Right cardiac atrium (tissue), 5 donors: ENCODE data around the gene SLC25A28. TPM values are rescaled to one million over a fixed set of nuclear protein-coding genes. Genes with fewer than 3 reads are reported as not detected.
"Not testable (repeated sequence)": the region's sequence is repeated elsewhere in the genome, so short reads cannot be mapped to it uniquely, and the experiment has no call there.

Experiments
- ATAC-seq, 2 donors: fragments of 200-7000 bp; cut with Tn5 transposase; one replicate each; pipeline versions ENCODE4 v1.8.0 to v1.9.1; 2020; ENCODE audit warnings: moderate library complexity in 2 of 2, mild to moderate bottlenecking in 1 of 2
- DNase-seq, 3 donors: peaks; one replicate each; pipeline ENCODE4 v3.0.0-alpha.2; 2020
- H3K27ac ChIP-seq: one replicate; pipeline ENCODE4 v1.5.1; 2013; ENCODE audit warnings: mild to moderate bottlenecking, low read length, control low read depth, moderate library complexity
- H3K27me3 ChIP-seq: one replicate; pipeline ENCODE4 v1.6.1; 2013; ENCODE audit not compliant: control insufficient read depth, insufficient read depth
- H3K4me1 ChIP-seq: one replicate; pipeline ENCODE4 v1.6.1; 2013; ENCODE audit warnings: low read length; ENCODE audit not compliant: control insufficient read depth, insufficient read depth
- H3K4me3 ChIP-seq: one replicate; pipeline ENCODE4 v1.5.1; 2013; ENCODE audit warnings: low read length, control low read depth
- H3K9me3 ChIP-seq: one replicate; pipeline ENCODE4 v1.6.1; 2013; ENCODE audit warnings: low read length; ENCODE audit not compliant: control insufficient read depth
- WGBS: extraction: QIAGEN DNeasy Blood & Tissue Kit; methylation state at CpG from one replicate; pipeline ENCODE4 v1.1.7; 2013; 5-methylcytosine and 5-hydroxymethylcytosine counted together
- intact Hi-C, 4 donors: fragments of 100-400 bp; cut with DNase I; formaldehyde crosslinking; loops; one replicate each; pipeline versions ENCODE4 v1.11.0 to v1.14.0; 2022 to 2023
- polyA plus RNA-seq: library from polyadenylated mRNA; stranded (reverse); fragments of 200-250 nt; gene quantifications from one replicate; pipeline ENCODE4 v1.2.3, GENCODE V29; 2013
- total RNA-seq, 4 donors: library from RNA; stranded (reverse); fragmentation: NEBNext Ultra II Directional; extraction: Animal tissue kit (Norgen Biotek cat#: 25700); gene quantifications; one replicate each; pipeline ENCODE4 v1.2.1, GENCODE V29; 2021
- donor health status: healthy with polysubstance abuse.
- donor health status: DM: no; HTN: yes; CAD: no.
- donor health status: DM: no; HTN: no; CAD: no.
- donor health status: DM: no; HTN: yes; CAD: no; lungs with severe emphysema.
- donor health status: DM: yes; HTN: yes; CAD: no.

Gene SLC25A28
- total and polyA plus RNA-seq, 5 donors = 39.7 to 56.5 (median 50.6) TPM

DNA sequence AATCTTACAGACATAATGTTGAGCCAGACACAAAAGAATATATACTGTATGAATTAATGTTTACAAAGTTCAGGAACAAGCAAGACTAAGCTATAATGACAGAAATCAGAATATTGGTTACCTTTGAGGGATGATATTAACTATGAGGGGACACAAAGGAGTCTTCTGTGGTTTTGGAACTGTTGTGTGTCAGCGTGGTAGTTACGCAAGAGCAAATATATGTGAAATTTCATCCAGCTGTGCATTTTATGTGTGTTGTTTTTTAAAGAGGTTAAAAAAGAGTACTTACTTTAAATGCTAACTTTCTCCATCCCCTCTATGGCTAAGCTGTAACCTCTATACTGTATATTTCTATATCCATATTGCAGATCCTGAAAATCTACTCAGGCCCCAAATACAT is 14.9 kb downstream of the SLC25A28 start:
- H3K9me3 ChIP-seq = no peaks in the 10 kb centered on the region
- intact Hi-C loops = no loop called here
- ATAC-seq = no peak
- H3K4me3 ChIP-seq = no peak overlapping the region
- WGBS = 45% methylated on average over 2 of the region's 2 CpGs
- H3K27me3 ChIP-seq = no peaks in the 10 kb centered on the region
- H3K4me1 ChIP-seq = no peaks in the 10 kb centered on the region
- H3K27ac ChIP-seq = no peak overlapping the region
- no peak for DNase-seq

DNA sequence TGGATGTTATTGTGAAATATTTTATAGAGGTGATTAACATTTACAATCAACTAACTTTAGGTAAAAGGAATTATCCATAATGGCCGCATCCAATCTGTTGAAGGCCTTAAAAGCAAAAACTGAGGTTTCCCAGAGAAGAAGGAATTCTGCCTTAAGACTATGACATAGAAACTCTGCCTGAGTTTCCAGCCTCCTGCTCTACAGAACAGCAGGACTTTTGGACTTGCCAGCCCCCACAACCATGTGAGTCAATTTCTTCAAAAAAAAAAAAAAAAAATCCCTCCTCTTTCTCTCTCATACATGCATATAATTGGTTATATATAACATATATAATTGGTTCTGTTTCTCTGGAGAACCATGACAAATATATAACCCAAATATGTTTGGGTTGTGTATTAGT is 15.4 kb downstream of the SLC25A28 start:
- DNase-seq (no peak), ATAC-seq (no peak)
- H3K27ac ChIP-seq = no peak overlapping the region
- no peak overlapping the region for H3K4me3 ChIP-seq
- H3K9me3 ChIP-seq = no peaks in the 10 kb centered on the region
- 65% methylated on average over 1 of the region's 1 CpG for WGBS
- intact Hi-C loops = no loop called here
- H3K27me3 ChIP-seq = no peaks in the 10 kb centered on the region
- H3K4me1 ChIP-seq = no peaks in the 10 kb centered on the region

DNA sequence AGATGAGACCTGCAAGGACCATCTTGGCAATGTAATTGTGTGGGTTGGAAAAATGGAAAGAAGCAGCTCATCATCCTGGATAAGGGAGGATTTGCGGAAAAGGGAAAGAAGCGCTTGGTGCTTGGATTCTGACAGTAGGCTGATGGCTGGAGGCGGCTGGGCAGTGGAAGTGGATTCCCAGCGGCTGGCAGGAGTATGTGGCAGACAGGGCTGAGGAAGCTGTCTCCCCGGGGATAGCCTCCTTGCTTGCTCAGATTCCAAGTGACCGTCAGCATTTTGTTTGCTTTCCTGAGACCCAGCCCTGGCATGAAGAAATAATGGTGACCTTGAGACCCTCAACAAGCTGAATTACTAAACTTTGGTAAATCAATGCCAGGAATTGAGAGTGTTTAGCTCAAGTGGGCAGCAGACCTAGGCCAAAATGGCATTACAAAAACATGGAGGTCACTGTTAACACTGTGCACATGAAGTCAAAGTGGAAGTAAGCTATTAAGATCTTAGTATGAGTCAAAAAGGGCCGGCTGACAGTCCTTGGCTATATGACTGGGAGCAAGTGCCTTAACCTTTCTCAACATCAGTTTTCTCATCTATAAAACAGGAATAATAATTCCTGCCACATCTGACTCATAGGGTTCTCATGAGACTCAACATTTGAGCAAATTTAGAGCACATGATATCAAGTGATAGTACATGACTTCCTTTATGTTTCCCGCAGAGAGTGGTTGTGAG is 21.3 kb downstream of the SLC25A28 start:
- ATAC-seq (no peak), DNase-seq (no peak)
- intact Hi-C loops = no loop called here
- H3K9me3 ChIP-seq = no peaks in the 10 kb centered on the region
- H3K4me3 ChIP-seq = no peak overlapping the region
- H3K27me3 ChIP-seq = no peaks in the 10 kb centered on the region
- no peaks in the 10 kb centered on the region for H3K4me1 ChIP-seq
- WGBS = 65% methylated on average over 8 of the region's 8 CpGs
- H3K27ac ChIP-seq = no peak overlapping the region

DNA sequence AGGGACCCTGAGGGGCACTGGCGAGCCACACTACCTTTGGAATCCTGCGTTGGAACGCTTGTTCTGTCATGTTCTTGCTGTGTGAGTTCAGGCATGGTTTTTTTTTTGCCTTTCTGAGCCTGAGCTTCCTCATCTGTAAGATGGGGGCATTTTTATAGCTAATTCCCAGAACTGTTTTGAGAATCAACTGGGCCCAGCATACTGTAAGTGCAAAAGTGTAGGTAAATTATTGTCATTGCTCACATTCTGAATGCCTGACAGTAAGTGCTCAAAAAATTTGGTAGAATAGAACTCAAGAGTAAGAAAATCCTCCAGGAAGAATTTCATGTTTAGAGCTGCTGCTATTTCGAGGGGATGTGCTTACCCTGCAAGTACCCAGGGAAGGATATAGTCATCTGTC is 22.2 kb downstream of the SLC25A28 start:
- H3K4me3 ChIP-seq = no peak overlapping the region
- ATAC-seq (no peak), DNase-seq (no peak)
- no peaks in the 10 kb centered on the region for H3K4me1 ChIP-seq
- no peak overlapping the region for H3K27ac ChIP-seq
- H3K9me3 ChIP-seq = no peaks in the 10 kb centered on the region
- no peaks in the 10 kb centered on the region for H3K27me3 ChIP-seq
- WGBS = 64% methylated on average over 4 of the region's 4 CpGs
- intact Hi-C loops = no loop called here

DNA sequence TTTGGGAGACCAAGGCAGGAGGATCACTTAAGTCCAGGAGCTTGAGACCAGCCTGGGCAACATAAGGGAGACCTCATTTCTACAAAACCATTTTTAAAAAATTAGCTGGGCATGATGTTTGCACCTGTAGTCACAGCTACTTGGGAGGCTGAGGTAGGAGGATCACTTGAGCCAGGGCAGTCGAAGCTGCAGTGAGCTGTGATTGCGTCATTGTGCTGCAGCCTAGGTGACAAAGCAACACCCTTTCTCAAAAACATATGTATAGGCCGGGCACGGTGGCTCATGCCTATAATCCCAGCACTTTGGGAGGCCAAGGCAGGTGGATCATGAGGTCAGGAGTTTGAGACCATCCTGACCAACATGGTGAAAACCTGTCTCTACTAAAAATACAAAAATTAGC is 23.5 kb downstream of the SLC25A28 start:
- H3K9me3 ChIP-seq, intact Hi-C loops, ATAC-seq, H3K27me3 ChIP-seq, H3K4me1 ChIP-seq, H3K4me3 ChIP-seq, DNase-seq, H3K27ac ChIP-seq: not testable (repeated sequence)
- 76% methylated on average over 4 of the region's 4 CpGs for WGBS

DNA sequence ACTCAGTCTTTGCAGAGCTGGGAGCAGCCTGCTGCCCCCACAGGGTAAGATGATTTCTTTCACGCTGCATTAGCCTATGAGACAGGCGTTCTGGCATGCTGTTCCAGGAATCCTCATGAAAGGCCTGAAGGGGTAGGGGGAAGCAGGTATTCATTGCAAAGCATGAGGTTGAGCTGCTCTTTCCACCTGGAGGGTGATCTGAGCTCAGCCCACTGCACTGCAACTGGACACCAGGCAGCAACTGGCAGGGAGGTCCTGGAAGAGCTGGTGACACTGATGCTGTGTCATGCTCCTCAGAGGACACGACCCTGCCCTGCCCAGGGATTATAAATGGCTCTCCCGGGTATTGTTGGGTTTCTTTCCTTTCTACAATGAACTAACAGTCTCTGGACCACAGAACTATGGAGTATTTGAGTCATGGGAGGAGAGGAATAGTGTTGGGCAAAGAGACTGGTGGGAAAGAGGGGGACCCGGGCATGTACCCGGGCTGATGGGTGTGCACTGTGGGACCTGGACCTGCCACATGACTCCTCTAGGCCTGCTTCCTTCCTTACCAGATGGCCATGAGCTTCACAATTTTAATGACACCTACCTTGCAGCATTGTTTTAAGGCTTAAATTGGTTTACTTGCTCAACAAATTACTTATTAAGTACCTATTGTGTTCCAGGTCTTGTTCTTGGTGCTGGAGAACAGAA is 24.3 kb downstream of the SLC25A28 start:
- DNase-seq (no peak), ATAC-seq (peak in 1 of 2 donors; percentile 19)
- H3K4me1 ChIP-seq = no peaks in the 10 kb centered on the region
- H3K4me3 ChIP-seq = no peak overlapping the region
- no peaks in the 10 kb centered on the region for H3K9me3 ChIP-seq
- H3K27ac ChIP-seq = no peak overlapping the region
- WGBS = 59% methylated on average over 6 of the region's 6 CpGs
- H3K27me3 ChIP-seq = no peaks in the 10 kb centered on the region
- intact Hi-C loops = no loop called here

DNA sequence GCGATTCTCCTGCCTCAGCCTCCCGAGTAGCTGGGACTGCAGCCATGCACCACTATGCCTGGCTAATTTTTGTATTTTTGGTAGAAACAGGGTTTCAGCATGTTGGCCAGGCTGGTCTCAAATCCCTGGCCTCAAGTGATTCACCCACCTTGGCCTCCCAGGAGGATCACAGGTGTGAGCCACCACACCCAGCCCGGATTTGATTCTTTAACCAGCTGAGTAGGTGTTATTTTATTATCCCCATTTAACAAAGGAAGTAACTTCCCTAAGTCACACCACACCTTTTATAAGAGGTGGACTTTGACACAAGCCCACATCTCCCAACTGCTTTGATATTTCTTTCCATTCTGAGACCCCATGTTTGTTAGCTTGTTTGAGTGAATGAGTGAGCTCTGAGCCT is 25.0 kb downstream of the SLC25A28 start:
- intact Hi-C loops = no loop called here
- Histone ChIP-seq H3K4me1 (no peaks in the 10 kb centered on the region), H3K27me3 (no peaks in the 10 kb centered on the region), H3K9me3 (no peaks in the 10 kb centered on the region), H3K27ac (no peak overlapping the region), H3K4me3 (no peak overlapping the region)
- 76% methylated on average over 3 of the region's 3 CpGs for WGBS
- no peak for ATAC-seq
- DNase-seq = no peak

DNA sequence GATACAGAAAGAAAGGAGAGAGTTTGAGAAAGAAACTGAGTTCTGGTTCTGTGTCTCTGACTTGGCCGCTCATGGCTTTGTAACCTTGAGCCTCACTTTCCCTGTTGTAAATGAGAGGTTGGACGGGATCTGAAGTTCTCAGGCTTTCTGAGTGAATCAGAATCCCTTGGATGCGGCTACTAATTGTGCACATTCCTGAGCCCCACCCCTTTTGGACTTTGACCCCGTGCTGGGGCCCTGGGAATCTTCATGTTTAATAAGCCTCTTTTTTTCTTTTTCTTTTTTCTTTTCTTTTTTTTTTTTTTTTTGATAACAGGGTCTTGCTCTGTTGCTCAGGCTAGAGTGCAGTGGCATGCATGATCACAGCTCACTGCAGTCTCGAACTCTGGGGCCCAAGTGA is 26.9 kb downstream of the SLC25A28 start:
- DNase-seq (no peak), ATAC-seq (no peak)
- Histone ChIP-seq H3K4me1 (no peaks in the 10 kb centered on the region), H3K27me3 (no peaks in the 10 kb centered on the region), H3K4me3 (no peak overlapping the region), H3K27ac (no peak overlapping the region), H3K9me3 (no peaks in the 10 kb centered on the region)
- 66% methylated on average over 5 of the region's 5 CpGs for WGBS
- intact Hi-C loops = no loop called here

DNA sequence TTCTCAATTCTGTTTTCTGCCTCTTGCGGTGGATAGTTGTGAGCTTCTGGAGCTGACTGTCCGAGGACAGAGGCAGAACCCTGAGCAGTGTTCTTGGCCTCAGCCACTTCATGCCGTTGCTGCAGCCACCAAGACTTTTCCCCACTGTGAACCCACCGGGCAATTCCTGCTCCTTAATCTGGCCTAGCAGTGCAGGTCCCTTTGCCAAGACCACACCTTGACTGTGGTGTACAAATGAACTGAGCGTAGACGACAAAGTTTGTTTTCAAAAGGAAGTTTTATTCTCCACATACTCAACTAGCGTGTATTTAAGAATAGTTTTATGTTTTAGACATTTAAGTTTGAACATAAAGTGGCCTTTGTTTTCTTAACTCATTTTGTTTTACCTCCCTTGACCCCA is 29.4 kb downstream of the SLC25A28 start:
- H3K27ac ChIP-seq = no peak overlapping the region
- no peaks in the 10 kb centered on the region for H3K4me1 ChIP-seq
- 81% methylated on average over 7 of the region's 7 CpGs for WGBS
- ATAC-seq (no peak), DNase-seq (no peak)
- intact Hi-C loops = no loop called here
- no peaks in the 10 kb centered on the region for H3K9me3 ChIP-seq
- H3K4me3 ChIP-seq = no peak overlapping the region
- H3K27me3 ChIP-seq = no peaks in the 10 kb centered on the region

DNA sequence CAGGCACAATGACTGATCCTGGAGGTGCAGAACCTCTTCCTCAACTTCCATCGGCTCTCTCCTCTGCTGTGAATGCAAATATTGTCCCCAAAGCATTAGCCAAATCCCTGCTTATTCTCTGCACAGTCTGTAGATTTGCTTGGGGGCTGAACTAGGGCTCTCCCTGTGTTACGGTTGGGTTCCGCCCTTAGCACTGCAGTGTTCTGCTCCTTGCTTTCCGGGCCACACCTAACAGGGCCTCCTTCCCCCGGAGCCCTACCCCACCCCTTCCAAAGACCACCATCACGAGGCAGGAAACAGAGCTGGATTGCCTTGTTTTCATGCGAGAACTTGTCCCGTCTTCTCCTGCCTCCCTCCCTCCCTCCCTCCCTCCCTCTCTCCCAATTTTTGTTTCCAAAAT is 36.6 kb downstream of the SLC25A28 start:
- DNase-seq = no peak
- H3K27me3 ChIP-seq = no peaks in the 10 kb centered on the region
- no peak overlapping the region for H3K27ac ChIP-seq
- no peak overlapping the region for H3K4me3 ChIP-seq
- intact Hi-C loops = no loop called here
- no peaks in the 10 kb centered on the region for H3K9me3 ChIP-seq
- ATAC-seq = no peak
- H3K4me1 ChIP-seq = no peaks in the 10 kb centered on the region
- WGBS = 54% methylated on average over 8 of the region's 8 CpGs

DNA sequence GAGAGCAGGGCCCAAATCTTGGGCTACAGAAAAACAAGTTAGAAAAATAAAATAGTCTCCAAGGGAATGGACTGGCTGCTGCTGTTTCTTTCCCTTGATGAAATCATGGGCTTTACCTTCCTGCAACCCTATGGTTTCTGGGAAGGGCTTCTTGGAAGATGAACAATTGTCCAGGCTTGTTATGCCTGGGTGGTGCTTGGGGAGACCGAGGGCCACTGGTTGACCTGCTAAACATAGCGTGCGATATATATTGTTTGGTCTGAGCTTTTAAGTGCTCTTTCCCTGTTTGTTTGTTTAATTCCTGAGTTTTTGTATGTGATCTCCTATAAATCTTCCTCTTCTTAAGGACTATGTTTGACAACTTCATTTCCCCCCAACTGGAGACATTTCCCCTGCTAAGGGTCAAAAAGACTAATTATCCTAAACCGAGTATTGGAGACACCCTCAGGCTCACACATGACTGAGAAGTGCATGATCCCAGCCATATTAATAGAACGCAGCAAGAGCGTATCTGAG is 37.9 kb downstream of the SLC25A28 start:
- Histone ChIP-seq H3K27ac (no peak overlapping the region), H3K4me1 (no peaks in the 10 kb centered on the region), H3K27me3 (no peaks in the 10 kb centered on the region), H3K9me3 (no peaks in the 10 kb centered on the region), H3K4me3 (no peak overlapping the region)
- intact Hi-C loops = no loop called here
- WGBS = 79% methylated on average over 6 of the region's 6 CpGs
- ATAC-seq = no peak
- no peak for DNase-seq
